ENCODE results near the gene TRMT10C. TPM values are rescaled to one million over a fixed set of nuclear protein-coding genes. Genes with fewer than 3 reads are reported as not detected.

The TRMT10C gene
- 19.3 and 22.5 TPM in 2 replicates for total RNA-seq

DNA sequence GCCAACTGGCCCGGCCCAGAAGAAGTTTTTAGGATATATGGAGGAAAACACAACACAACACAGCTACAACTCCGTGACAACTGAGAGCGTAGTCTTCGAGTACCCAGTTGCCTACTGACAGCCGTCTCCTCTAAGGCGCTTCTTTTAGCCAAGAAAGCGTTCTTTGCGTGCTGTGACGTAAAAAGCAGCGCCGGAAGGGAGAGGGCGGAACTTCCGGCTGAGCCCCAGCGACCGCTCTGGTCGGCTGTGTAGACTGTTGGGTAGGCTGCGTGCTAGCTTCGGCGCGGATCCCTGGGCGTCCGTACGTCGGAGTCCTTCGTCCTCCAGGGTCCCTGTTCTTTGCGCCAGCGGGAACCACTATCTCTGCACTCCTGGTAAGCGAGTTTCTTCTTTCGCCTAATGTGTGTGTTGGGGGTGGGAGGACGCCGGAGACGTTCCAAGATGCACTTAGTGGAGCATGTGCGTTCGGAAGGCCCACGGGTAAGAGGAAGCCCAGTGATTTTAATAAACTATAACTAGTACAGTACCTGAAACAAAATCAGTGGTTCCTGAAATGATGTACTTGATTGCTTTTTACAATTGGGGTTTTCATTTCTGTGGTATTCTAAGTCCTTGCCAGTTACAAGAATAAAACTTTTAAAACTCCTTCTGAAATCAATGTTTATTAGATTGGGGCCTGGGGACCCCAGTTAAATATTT, at the start of gene TRMT10C:
Gene TRMT10C, plus strand, starts transcription at position 239 of the 699 bp plus-strand sequence. CDS start 2,914 bp downstream, outside the sequence.

DNA sequence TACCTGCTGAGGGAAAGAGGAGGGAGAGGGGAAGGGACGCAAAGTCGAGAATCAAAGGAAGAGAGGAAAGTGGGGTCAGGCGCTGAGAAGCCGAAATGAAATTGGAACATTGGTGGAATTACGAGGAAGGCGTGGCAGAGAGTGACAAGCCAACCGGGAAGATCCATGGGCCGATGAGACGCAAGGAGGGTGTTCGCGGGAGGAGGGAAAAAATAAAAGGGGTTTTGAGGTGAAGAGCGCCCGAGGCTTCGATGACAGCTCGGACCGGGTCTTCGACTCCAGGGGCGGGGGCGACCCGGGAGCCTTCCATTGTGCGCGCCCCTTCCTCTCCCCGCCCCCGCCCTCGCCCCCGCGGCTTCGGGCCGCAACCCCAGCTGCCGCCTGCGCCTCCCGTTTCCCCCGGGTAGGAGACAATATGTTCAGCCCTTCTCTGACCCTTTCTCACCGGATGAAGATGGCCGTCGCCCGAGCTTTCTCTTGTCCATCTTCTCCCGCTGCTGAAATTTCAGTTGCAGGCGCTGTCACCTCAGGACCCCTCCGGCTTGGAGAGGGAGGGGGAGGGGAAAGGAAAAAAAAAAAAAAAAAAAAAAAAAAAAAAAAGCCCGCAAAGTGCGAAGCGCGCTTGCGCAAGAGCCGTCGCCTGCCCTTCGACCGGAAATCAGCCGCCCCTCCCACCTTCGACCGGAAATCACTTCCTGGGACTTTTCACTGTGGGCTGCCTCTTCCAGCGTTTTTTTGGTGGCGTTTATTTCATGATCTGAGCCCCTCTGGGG, 48.8 kb upstream of the TRMT10C start, which contains the start of gene SENP7:
Gene SENP7, minus strand, starts transcription at position 567 of the 773 bp plus-strand sequence. Its CDS starts 82 bp downstream, at position 485.

DNA sequence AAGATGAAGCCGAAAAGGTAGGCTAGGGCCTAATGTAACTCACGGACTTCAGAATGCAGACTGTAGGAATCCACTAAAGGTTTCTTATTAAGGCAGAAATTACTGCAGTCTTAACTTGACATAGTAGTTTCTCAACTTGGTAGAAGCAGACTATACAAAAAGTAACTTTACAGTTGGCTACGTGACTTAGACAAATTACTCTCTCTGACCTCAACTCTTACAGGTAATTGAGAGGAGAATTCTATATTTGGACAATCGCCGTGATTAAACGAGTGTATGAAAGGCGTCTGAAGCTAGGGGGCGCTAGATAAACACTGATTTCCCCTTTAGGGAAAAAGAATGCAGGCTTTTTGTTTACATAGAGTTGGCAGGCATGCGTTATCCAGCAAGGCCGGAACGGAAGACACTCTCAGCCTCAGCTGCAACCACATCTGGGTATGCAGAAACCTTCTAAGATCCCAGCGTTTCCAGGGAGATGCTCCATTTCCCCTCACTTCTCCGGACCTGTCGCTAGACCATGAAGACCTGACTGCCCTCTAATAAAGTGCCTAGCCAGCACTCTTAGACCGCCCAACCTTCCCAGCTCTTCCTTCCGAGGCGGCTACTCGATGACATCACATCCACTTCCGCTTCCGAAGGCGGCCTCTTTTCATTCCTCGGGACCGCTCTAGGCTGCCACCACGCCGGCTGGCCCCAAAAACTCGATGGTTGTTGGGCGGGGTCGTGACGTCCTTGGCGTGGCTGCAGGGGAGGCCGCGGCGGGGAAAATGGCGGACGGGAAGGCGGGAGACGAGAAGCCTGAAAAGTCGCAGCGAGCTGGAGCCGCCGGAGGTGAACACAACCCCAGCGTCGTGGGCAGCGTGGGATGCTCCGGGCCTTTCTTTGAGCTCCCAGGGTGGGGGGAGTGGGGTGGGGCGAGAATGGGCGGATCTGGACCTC, 12.1 kb downstream of the TRMT10C start, which contains the start of gene PCNP:
Gene PCNP, plus strand, starts transcription at position 732 of the 939 bp plus-strand sequence. Its CDS starts 36 bp downstream, at position 768.

Other genes with a start within 250 kb of the TRMT10C start
- gene IMPG2, start 241.3 kb upstream of the TRMT10C start, total RNA-seq: 0.44 and 0.53 TPM in 2 replicates
- 13.5 and 19.6 TPM in 2 replicates for gene SENP7, start 48.7 kb upstream of the TRMT10C start, total RNA-seq
- gene PCNP, start 12.3 kb downstream of the TRMT10C start, total RNA-seq: 76.8 and 83.4 TPM in 2 replicates
- 19.7 and 20.9 TPM in 2 replicates for gene ZBTB11, start 115.3 kb downstream of the TRMT10C start, total RNA-seq
- 1,805 and 2,083 TPM in 2 replicates for gene RPL24, start 124.8 kb downstream of the TRMT10C start, total RNA-seq
- gene CEP97, start 162.7 kb downstream of the TRMT10C start, total RNA-seq: 14.9 and 16.2 TPM in 2 replicates
- gene NXPE3, start 217.3 kb downstream of the TRMT10C start, total RNA-seq: 18.7 and 23.0 TPM in 2 replicates

Measured in aortic smooth muscle cell (primary cell).